Stimulated activated CD4-positive, alpha-beta T cell treated with anti-CD3 and anti-CD28 coated beads, Interleukin-1b, Interleukin-23, amount 100 ng/mL, for 48 hours (primary cell): ENCODE data around the gene CEP63.
A peak's percentile ranks its signal among the peaks of the same experiment; 100 is the strongest.
"Not testable (repeated sequence)": the region's sequence is repeated elsewhere in the genome, so short reads cannot be mapped to it uniquely, and the experiment has no call there.

ENCODE experiments used
- DNase-seq: peaks from one replicate; pipeline ENCODE4 v3.0.0-alpha.2; 2020

The CEP63 gene

GRCh38 chr3:134592806-134593205 is 106.9 kb downstream of the CEP63 start:
- no peak for DNase-seq

DNA sequence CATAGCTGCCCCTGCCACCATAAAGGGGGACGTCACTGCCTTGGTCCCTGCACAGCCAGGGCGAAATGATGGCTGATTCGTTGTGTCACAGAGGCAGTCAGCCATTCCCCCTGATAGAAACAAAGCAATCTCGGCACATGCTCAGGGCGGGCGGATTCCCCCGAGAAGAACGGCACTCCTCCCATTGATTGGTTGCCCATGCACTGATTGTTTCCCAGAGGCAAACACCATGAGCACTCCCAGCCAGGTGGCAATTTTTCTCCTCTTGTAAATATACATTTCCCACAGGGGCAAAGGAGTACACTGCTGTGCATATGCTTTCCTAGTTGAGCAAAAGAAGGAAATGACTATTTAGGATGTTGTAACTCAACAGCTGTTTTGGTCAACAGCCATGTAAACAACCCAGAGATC is 108.5 kb downstream of the CEP63 start:
- no peak for DNase-seq

DNA sequence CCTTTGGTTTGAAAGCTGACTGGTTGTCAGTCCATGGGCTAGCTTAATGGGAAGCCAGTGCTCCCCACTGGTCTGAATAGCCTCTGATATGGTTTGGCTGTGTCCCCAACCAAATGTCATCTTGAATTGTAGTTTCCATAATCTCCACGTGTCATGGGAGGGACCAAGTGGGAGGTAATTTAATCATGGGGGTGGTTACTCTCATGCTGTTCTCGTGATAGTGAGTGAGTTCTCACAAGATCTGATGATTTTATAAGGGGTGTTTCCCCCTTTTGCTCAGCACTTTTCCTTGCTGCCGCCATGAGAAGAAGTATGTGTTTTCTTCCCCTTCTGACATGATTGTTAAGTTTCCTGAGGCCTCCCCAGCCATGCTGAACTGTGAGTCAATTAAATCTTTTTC is 109.1 kb downstream of the CEP63 start:
- not testable (repeated sequence) for DNase-seq

DNA sequence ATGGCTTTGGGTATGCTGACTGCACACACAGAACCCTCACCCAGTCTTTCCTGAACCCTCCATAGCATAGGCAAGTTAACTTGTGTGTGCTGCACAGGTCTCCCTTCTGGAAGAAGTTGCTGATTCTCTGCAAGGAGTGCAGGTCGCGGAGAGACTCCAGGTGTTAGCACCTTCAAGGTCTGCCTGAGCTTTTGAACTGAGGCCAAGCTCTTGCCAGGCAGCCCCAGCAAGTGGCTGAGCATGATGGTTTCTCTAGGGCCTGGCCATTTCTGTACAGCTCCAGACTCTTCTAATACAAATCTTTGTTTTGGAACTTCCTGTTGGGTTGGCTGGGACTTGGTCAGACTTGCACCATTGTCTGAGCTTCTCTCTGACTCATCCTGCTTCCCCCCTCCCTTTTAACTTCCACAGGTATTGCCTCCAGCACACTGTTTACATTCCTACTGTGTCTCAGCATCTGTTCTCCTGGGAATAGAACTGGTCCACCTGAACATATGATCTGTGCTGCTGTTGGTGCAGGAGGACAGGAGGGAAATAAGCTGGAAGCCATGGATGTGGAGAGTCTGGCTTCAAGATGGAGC is 111.6 kb downstream of the CEP63 start:
- DNase-seq: no peak

GRCh38 chr3:134598763-134599545 is 113.1 kb downstream of the CEP63 start:
- no peak for DNase-seq

GRCh38 chr3:134600206-134600605 is 114.3 kb downstream of the CEP63 start:
- no peak for DNase-seq

DNA sequence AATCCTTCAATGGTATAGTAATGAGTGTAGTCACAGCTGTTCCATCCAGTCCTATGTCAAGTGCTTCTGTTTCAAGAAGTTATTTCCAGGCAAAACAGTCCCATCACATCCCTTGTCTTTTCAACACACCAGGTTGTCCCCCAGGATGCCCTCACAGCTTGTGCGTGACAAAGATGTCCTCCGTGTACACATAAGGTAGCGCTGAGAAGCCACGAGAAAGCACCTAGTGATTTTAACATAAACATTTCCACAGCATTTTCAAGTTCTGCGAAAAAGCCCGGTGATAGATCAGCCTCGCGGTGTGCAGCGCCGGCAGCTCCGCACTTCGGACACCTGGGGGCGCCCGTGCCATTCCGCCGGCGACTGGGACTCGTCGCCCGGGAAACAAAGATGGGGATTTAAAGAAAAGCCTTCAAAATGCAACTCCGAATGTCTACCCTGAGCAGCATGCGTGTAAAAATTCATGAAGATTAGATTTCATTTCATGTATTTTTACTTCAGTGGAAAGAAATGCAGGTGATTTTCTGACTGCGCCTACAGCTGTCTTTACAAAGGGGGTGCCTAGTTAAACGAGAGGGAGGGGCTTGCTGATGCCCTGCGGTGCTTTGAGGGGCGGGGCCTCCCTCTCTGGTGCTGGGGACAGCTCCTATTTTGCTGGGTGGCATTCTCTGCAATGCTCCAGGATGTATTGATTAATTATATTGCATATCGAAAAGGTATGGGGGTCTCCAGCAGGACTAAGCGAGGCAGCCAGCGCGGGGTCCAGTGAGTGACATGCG is 115.0 kb downstream of the CEP63 start:
- peak; percentile 65 for DNase-seq

- DNase-seq: no peak
Observed at GRCh38 chr3:134601539-134602439, 115.9 kb downstream of the CEP63 start.

DNA sequence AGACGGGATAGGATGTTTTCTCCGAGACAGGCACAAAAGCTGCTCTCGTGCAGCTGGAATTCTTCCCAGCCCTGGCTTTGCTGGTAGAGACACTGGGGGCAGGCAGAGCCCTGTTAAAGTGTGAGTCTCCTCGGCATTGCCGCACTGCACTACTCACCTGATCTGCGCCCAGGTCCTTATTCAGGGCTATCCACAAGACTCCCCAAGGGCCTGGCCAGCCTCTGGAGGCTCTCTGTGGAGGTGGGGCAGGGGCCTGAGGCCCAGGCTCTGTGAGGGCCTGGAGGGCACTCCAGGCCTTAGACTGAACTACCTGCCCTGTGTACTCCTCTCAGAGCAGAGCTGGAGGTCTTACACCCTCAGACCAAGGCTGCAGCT is 116.6 kb downstream of the CEP63 start:
- no peak for DNase-seq

- DNase-seq: no peak
Observed at GRCh38 chr3:134603480-134603879, 117.6 kb downstream of the CEP63 start.

- DNase-seq: no peak
Observed at GRCh38 chr3:134603956-134604355, 118.1 kb downstream of the CEP63 start.

- DNase-seq: no peak
Observed at GRCh38 chr3:134605556-134605955, 119.7 kb downstream of the CEP63 start.

DNA sequence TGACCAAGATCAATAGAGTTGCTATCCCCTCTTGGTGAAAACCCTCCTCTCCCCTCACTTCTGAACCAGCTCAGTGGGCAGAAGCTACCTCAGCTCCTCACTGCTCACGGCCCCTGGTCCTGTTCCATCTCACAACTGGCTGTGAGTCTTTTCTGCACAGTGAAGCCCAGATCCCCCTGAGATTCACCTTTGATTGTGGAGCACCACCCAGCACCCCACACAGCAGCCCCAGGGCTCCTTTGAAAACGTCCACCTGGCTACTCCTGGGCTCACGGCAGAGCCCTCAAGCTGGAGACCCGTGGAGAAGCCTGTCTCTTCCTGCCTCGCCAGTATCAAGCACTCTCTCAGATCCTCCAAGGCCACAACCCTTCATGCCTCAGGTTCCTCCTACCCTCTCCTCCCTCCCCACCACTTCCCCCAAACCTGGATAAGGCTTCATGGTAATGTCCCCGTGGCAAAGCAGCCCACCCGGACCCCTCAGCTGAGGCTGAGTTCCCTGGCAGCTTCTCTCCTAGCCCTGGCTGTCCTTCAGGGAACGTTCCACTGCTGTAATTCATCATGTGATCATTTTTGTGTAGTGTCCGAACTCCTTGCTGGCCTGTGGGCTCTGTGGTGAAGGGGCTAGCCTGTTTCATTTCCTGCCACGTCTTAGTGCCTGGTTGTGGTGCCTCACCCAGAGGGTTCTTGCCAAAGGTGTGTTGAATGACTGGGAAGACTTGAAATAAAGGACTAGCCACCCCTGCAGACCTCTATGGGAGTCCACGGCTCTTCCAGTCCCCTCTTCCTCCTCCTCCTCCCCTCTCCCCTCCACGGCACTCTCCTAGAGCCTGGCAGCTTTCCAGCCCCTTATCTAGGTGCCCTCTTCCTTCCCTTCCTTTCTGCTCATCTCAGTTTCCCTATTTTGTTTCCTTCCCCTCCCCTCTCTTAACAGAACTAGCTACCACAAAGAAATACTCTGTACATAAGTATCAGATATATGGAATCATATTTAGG is 120.5 kb downstream of the CEP63 start:
- DNase-seq: no peak

DNA sequence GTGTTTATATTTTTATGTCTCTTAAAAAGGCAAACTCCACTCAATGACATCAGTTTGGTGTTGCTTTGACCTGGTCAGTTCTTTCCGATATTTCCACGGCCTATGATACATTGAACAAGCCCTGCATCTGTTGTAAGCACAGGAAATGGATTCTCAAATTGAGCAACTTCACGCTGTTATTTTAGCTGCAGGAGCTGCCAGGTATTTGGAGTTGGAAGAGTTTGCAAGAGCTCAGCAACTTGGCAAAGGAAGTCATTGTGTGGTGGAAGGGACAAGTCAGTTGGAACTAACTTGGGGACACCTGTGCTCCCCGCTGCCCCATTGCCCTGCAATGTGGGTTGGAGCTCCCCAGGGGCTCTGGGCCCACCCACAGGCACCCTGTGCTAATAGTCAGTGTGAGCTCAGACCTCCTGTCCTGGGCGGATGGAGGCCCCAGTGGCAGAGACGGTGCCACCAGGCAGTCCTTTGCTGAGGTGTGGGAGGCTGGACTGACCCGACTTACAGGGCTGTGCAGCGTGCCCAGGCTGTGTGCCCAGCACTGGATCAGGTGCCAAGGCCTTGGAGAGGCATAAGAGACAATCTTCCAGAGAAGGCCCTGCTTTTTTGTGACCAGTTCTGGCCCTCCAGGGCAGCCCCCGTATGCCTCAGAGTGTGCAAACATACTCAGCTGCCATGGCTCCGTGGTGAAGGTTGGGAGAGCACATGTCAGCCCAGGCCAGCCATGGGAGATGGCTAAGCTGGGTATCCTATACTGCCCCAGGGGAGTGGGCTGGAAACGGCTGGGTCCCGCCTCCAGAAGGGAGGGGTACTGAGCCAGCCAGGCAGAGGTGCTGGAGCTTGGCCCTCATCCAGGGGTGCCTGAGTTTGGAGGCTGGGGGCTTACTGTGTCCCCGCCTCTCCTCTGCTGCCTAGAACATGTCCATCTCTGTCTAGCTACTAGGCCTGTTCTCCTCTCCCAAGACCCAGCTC is 121.5 kb downstream of the CEP63 start:
- no peak for DNase-seq

DNA sequence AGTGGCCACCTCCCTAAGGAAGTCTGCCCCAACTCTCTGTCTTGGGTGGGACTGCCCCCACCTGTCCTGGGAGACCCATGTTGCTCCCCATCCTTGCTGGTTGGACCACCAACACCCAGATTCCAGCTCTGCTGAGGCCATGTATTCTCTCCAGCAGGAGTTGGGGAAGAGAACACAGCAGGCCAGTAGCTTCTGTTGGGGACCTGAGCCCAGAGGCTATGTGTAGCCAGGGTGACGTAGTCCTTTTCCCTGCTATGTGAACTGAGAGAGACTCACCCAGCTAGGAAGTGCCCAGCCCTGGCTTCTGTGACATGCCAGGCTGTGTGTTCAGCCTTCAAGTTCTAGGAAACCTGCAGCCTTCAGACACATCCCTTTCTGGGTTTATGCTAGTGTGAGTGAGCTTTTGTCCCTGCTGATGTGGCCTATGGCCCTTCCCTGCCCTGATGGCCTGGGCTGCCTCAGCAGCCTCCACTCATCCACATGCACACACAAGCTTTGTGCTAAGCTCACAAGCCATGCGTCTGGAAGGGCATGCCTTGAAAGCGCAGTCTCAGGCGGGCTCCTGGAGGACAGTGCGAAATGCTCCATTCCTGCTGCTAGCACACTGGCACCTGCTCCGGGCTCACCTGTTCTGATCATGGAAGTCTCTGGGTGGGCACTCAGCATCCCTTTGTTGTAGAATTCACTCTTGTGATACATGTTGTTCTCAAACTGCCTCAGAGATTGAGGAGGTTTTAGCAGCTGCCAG is 122.3 kb downstream of the CEP63 start:
- no peak for DNase-seq

- no peak for DNase-seq
Observed at GRCh38 chr3:134608771-134609435, 123.0 kb downstream of the CEP63 start.

DNA sequence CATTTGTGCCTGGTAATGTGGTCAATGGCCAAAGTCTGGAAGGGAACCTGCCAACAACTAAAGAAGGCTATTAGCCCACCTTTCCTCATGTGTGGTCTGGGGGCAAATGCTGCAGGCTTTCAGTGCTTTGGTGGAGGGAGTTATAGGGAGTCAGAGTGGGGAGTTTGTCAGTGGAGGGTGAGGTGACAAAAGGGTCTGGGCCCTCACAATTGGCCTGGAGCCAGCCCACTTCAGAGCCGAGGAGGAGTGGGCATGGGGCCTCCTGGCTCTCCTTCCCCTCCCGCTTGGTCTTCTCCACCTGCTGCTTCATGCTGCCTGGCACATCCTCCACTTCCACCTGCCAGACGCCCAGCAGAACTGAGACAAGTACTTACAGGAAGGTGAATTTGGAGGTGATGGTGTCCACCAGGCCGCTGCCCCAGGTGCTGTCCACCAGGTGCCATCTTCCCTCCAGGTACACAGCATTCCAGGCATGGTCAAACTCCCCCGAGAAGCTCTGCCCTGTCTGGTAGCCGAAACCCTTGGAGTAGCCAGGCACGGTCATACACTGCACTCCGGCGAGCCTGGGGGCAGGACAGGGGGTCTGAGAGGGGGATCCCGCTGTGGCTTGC is 124.1 kb downstream of the CEP63 start:
- no peak for DNase-seq
